OCI-LY3 (cell line): ENCODE results near the gene RHCG.

ENCODE experiments used
- H2AFZ ChIP-seq: fragments of 200-600, 300-600 bp; shearing (Covaris generic); 2 replicates; pipeline ENCODE4 v1.6.0; 2014; ENCODE audit warnings: antibody characterized with exemption, low read depth, low read length
- H3K27ac ChIP-seq: fragments of 200-600, 300-600 bp; sonication (generic); 2 replicates; pipeline ENCODE4 v1.5.1; 2014; ENCODE audit warnings: mild to moderate bottlenecking, low read length, moderate library complexity, mixed read lengths
- H3K27me3 ChIP-seq: fragments of 200-600, 300-600 bp; sonication (generic); 2 replicates; pipeline ENCODE4 v1.6.1; 2014; ENCODE audit warnings: low read depth, low read length, mixed read lengths
- H3K36me3 ChIP-seq: fragments of 200-600, 300-600 bp; sonication (generic); replicated peaks from 2 replicates; pipeline ENCODE3; 2014; ENCODE audit warnings: low read depth, low read length, mixed read lengths
- H3K4me1 ChIP-seq: fragments of 300-600, 200-600 bp; sonication (generic); 2 replicates; pipeline ENCODE4 v1.6.1; 2014; ENCODE audit warnings: low read length, mixed read lengths
- H3K4me2 ChIP-seq: fragments of 200-600, 300-600 bp; sonication (generic); 2 replicates; pipeline ENCODE4 v1.6.1; 2014; ENCODE audit warnings: low read length, mixed read lengths
- H3K4me3 ChIP-seq: fragments of 300-600, 200-600 bp; sonication (generic); 2 replicates; pipeline ENCODE4 v1.5.1; 2014; ENCODE audit warnings: antibody characterized with exemption, mild to moderate bottlenecking, low read length, moderate library complexity
- H3K79me2 ChIP-seq: fragments of 300-600, 200-600 bp; shearing (Covaris generic); 2 replicates; pipeline ENCODE4 v1.6.1; 2014; ENCODE audit warnings: mild to moderate bottlenecking, low read length, mixed read lengths
- H3K9ac ChIP-seq: fragments of 300-600, 200-600 bp; shearing (Covaris generic); 2 replicates; pipeline ENCODE4 v1.6.0; 2014; ENCODE audit warnings: mild to moderate bottlenecking, low read length, moderate library complexity
- H3K9me3 ChIP-seq: fragments of 200-600, 300-600 bp; shearing (Covaris generic); 2 replicates; pipeline ENCODE4 v1.6.1; 2014; ENCODE audit warnings: low read length, mixed read lengths; ENCODE audit not compliant: insufficient read depth
- H4K20me1 ChIP-seq: fragments of 200-600, 300-600 bp; sonication (generic); 2 replicates; pipeline ENCODE4 v1.6.1; 2016; ENCODE audit warnings: low read length, mixed read lengths; ENCODE audit not compliant: insufficient read depth
- CTCF ChIP-seq: fragments of 200-600, 300-600 bp; sonication (generic); IDR thresholded peaks from 2 replicates; pipeline ENCODE4 v1.5.1; 2014; ENCODE audit warnings: antibody characterized with exemption, low read length, low read depth
- EZH2phosphoT487 ChIP-seq: fragments of 200-600 bp; shearing (Covaris generic); IDR thresholded peaks from 2 replicates; pipeline ENCODE4 v1.6.1; 2018; ENCODE audit warnings: antibody characterized with exemption, mixed run types, low read depth

The RHCG gene

GRCh38 chr15:89494031-89494430 is 2.4 kb downstream of the RHCG start:
- Histone ChIP-seq H3K9me3 (no peaks in the 10 kb centered on the region), H3K4me3 (no peak overlapping the region), H3K4me2 (no peak overlapping the region), H2AFZ (no peak overlapping the region), H3K36me3 (no peaks in the 10 kb centered on the region), H3K27ac (no peak overlapping the region), H3K4me1 (no peaks in the 10 kb centered on the region), H3K79me2 (no peaks in the 10 kb centered on the region), H3K27me3 (0 out of 2 replicates have a peak, but pooled peaks cover 3% of the 10 kb centered on the region), H3K9ac (no peak overlapping the region), H4K20me1 (no peaks in the 10 kb centered on the region)
- TF ChIP-seq CTCF (no peak), EZH2phosphoT487 (no peak)

- Histone ChIP-seq H3K9me3 (no peaks in the 10 kb centered on the region), H3K4me2 (no peak overlapping the region), H3K36me3 (no peaks in the 10 kb centered on the region), H3K9ac (no peak overlapping the region), H3K27me3 (0 out of 2 replicates have a peak, but pooled peaks cover 1% of the 10 kb centered on the region), H2AFZ (no peak overlapping the region), H3K27ac (no peak overlapping the region), H4K20me1 (no peaks in the 10 kb centered on the region), H3K4me3 (no peak overlapping the region), H3K4me1 (no peaks in the 10 kb centered on the region), H3K79me2 (no peaks in the 10 kb centered on the region)
- TF ChIP-seq EZH2phosphoT487 (no peak), CTCF (no peak)
Measured at GRCh38 chr15:89492934-89493631, 3.3 kb downstream of the RHCG start.

GRCh38 chr15:89492111-89492641 is 4.2 kb downstream of the RHCG start:
- no peaks in the 10 kb centered on the region for H3K36me3 ChIP-seq
- no peaks in the 10 kb centered on the region for H3K4me1 ChIP-seq
- H4K20me1 ChIP-seq: no peaks in the 10 kb centered on the region
- no peak overlapping the region for H3K27ac ChIP-seq
- TF ChIP-seq EZH2phosphoT487 (no peak), CTCF (peak; percentile 79)
- no peak overlapping the region for H3K9ac ChIP-seq
- H3K9me3 ChIP-seq: no peaks in the 10 kb centered on the region
- no peak overlapping the region for H3K4me3 ChIP-seq
- H2AFZ ChIP-seq: no peak overlapping the region
- H3K27me3 ChIP-seq: 0 out of 2 replicates have a peak, but pooled peaks cover 2% of the 10 kb centered on the region
- peak overlapping the region; percentile 39 for H3K4me2 ChIP-seq
- no peaks in the 10 kb centered on the region for H3K79me2 ChIP-seq

GRCh38 chr15:89490814-89491315 is 5.5 kb downstream of the RHCG start:
- Histone ChIP-seq H3K36me3 (no peaks in the 10 kb centered on the region), H4K20me1 (no peaks in the 10 kb centered on the region), H2AFZ (no peak overlapping the region), H3K9me3 (no peaks in the 10 kb centered on the region), H3K9ac (no peak overlapping the region), H3K4me3 (no peak overlapping the region), H3K4me1 (no peaks in the 10 kb centered on the region), H3K27me3 (peaks cover 3% of the 10 kb centered on the region; the same call in 1 of the 2 replicates), H3K27ac (no peak overlapping the region), H3K4me2 (no peak overlapping the region), H3K79me2 (no peaks in the 10 kb centered on the region)
- TF ChIP-seq CTCF: no peak
- TF ChIP-seq EZH2phosphoT487: no peak
